GM19324 (cell line): ENCODE results near the gene ADARB1.

ENCODE experiments used
- ATAC-seq: cut with Tn5 transposase; IDR thresholded peaks from one replicate; pipeline ENCODE4 v1.9.1; 2021; ENCODE audit warnings: mild to moderate bottlenecking, moderate library complexity; ENCODE audit not compliant: unreplicated experiment, low FRiP score

The ADARB1 gene

GRCh38 chr21:45220071-45220481 lies 145.7 kb downstream of the ADARB1 start:
- ATAC-seq, result no peak

GRCh38 chr21:45220714-45221490 lies 146.5 kb downstream of the ADARB1 start:
- ATAC-seq, result no peak

GRCh38 chr21:45222001-45222400 lies 147.6 kb downstream of the ADARB1 start:
- no peak for ATAC-seq

DNA sequence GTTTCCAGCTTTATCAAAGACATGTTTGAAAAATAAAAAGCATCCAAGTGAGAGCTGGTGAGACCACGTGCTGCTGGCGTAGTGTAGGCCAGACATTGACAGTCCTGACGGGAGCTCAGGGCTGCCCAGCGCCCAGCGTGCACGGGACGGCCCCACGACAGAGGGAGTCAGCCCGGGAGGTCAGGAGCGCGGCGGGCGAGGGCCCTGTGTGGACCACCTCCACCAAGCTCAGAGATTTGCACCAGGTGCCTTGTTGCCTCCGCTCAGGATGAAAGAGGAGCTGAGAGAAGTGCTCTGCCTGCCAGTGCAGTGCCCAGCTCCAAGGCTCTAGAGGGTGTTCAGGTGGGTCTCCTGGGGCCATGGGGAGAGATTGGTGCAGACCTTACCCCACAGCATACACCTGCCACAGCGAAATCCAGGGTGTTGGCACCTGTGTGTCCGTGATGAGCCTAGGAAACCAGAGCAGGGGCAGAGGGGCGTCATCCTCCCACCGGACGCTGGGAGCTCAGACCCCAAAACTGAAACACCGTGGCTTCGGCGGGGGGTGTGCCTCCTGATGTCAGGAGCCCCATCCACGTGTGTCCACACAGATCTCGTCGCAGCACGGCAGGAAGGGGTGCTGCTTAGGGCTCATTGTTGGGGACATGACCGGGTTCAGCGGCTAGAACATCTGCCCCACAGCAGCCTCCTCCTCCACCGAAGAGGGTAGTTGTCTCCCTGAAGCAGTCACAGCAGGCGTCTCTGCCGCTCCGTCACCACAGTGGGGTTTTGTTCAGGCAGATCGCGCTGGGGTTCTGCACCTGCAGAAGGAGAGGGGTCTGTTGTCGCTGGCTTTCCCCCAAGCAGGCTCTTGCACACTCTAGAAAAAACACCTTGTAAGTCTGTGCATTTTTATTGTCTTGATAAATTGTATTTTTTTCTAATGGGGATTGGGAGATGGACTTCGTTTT lies 149.1 kb downstream of the ADARB1 start:
- ATAC-seq, result no peak

DNA sequence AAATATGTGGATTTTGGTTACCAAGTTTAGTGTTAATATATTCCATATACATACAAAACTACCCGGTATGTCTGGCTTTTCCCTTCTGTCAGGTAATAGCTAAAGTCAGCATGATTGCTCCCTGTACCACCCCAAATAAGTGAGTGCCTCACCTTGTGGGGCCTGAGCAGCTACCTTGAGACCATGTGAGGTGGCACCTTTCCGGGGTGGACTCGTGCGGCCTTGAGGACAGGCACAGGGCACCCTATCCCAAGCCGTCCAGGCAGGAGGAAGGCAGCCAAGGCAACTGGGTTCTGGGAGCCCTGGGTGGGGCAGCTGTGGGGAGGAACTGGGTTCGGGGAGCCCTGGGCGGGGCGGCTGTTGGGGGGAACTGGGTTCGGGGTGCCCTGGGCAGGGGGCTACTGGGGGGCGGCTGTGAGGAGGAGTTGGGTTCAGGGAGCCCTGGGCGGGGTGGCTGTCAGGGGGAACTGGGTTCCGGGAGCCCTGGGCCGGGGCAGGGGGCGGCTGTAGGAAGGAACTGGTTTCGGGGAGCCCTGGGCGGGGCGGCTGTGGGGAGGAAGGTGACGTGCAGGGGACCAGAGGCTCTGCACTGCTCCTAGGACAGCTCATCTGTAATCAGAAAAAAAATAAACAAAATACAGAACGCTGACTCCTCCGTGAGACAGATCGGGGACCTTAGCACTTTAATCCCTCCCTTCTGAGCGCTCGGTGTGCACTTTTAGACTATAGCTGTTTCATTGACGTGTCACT lies 150.0 kb downstream of the ADARB1 start:
- no peak for ATAC-seq

DNA sequence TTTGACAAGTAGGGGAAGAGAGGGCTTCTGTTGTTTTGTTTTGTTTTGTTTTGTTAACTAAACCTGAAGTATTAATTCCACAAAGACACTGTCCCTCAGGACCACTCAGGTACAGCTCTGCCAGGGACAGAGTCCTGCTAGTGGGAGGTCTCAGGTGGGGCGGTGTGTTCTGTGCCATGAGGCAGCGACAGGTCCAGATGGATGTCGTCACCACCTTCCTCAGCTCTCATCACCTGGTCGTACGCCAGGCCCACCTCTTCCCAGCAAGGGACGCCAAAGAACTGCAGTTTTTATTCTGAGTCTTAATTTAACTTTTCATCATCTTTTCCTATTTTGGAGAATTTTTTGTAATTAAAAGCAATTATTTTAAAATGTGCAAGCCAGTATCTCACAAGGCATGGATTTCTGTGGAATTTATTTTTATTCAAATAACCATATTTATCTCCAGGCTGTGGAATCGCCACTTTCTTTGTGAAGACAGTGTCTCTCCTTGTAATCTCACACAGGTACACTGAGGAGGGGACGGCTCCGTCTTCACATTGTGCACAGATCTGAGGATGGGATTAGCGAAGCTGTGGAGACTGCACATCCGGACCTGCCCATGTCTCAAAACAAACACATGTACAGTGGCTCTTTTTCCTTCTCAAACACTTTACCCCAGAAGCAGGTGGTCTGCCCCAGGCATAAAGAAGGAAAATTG lies 150.8 kb downstream of the ADARB1 start:
- no peak for ATAC-seq

GRCh38 chr21:45225741-45226327 lies 151.5 kb downstream of the ADARB1 start:
- ATAC-seq, result no peak

DNA sequence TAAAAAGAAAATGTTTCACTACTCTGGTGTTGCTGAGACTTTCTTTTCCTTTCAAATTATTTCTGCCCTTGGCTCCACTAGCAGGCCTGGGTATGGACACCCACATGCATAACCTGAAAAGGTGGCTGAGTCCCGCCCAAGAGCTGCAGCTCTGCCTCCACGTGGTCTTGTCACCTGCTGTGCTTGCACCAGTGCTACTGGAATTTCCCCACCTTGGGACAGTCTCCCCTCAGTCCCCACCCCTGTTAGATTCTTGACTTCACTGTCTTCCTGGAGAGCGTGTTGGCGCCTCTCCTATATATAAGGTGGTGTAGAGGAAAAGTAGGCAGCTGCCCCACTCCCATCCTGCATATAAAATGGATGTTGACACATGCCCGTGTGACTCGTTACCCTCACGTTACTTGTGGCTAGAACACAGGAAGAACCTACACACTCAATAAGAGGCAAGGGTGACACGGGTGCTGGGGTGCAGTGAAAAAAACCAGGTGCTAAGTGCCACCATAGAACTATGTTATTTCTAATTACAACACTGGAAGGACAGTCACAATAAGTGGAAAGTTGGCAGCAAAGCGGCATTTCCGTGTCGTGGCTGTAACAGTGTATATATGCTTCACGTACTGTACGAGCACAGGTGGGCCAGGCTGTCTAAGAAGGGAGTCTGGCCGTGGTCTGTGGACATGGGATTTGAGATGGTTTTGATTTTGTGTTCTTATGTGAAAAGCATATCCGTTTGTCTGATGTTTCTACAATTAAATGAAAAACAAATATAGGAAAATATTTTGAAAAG lies 152.4 kb downstream of the ADARB1 start:
- no peak for ATAC-seq

GRCh38 chr21:45227735-45228134 lies 153.4 kb downstream of the ADARB1 start:
- no peak for ATAC-seq

- ATAC-seq, result no peak
Observed at GRCh38 chr21:45228171-45228641, 153.8 kb downstream of the ADARB1 start.

DNA sequence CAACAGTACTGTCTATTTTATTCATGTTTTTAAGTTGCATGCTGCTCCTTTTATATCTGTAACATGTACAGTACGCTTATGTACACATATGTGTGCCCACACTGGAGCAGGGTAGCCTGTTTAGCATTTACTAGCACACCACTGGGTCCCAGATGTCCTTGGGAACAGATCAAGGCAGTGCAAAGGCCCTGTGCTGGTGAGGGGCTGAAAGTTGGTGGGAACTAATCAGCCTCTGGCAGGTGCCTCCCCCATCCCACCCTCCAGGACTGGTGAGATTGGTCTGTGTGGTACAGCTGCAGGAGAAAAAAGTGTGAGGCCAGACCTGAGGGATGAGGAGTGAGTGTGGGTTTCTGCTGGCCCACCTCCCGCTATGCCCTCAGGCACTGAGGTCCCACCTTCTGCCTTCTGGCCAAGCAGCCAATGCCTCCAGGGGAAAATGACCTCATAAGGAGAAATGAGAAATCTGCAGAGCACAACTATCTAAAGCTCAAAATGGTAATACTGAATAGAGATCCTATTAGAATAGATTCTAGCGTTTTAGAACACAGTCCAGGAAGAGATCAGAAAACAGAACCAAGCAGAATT lies 154.4 kb downstream of the ADARB1 start:
- ATAC-seq, result no peak

- no peak for ATAC-seq
Observed at GRCh38 chr21:45231705-45232104, 157.3 kb downstream of the ADARB1 start.

GRCh38 chr21:45234127-45234526 lies 159.7 kb downstream of the ADARB1 start:
- no peak for ATAC-seq

DNA sequence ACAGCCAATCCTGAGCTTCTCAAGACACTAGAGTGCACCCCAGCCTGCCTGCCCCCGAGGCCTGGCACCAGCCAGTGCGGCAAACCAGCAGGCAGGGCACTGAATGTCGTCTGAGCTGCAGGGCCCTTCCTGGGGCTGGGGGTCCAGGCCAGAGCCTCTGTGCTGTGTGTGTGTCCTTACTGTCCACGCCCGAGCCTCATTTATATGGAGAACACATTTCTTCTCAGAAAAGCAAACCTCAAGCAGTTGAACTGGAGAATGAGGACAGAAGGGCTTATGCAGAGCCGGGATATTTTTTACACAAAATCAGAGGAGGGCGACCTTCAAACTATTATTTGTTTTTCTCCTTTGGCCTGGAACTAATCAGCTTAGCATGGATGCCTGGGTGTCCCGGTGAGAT lies 160.6 kb downstream of the ADARB1 start:
- ATAC-seq, result no peak

DNA sequence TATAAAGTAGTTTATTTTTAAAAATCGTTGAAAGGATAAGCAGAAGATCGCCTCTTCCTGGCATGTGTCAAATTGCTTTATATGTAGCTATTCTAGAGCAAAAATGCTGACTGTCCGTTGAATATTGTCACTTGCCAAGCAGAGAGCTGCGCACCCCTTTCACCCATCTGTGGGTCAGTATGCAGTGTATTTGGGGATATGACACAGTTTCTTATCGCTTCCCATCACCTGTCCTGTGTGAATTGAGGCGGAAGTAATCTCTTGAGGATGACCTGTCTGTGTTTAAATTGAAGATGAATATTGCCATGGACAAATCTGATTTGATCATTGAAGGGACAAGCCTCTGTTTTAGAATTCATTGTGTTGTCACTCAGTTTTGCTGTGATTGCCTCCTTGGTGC lies 161.1 kb downstream of the ADARB1 start:
- ATAC-seq, result no peak

GRCh38 chr21:45236481-45236880 lies 162.1 kb downstream of the ADARB1 start:
- no peak for ATAC-seq

GRCh38 chr21:45237401-45237800 lies 163.0 kb downstream of the ADARB1 start:
- ATAC-seq, result no peak

DNA sequence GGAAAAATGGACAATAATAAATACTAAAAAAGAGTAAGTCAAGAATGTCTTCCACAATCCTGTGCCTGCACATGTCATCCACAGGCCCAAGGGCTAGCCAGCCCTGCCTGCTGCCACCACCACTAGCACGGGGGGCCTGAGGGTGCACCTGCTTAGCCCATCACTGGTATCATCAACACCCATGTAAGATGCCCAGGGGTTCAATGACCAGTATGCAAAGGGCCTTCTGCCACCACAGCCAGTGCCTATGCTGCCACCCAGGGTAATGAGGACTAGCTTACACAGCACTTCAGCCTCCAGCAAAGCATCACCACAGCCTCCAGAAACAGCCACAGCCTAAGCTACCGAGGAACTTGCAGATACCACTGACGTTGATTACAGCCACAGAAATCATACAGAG lies 167.0 kb downstream of the ADARB1 start:
- no peak for ATAC-seq

GRCh38 chr21:45243603-45244002 lies 169.2 kb downstream of the ADARB1 start:
- ATAC-seq, result no peak
